Ishikawa (cell line): Measurements from ENCODE around the gene ZNF467.

Source experiments
- CEBPB ChIP-seq: IDR thresholded peaks from 2 replicates; pipeline ENCODE4 v1.6.1; 2012
- EGR1 ChIP-seq: IDR thresholded peaks from 2 replicates; pipeline ENCODE4 v1.6.1; 2012
- EP300 ChIP-seq: IDR thresholded peaks from 2 replicates; pipeline ENCODE4 v1.6.1; 2012; ENCODE audit warnings: borderline replicate concordance
- FOXM1 ChIP-seq: IDR thresholded peaks from 2 replicates; pipeline ENCODE4 v1.6.1; 2012; ENCODE audit warnings: low read depth, borderline replicate concordance
- NFIC ChIP-seq: IDR thresholded peaks from 2 replicates; pipeline ENCODE4 v1.6.1; 2012
- RAD21 ChIP-seq: IDR thresholded peaks from 2 replicates; pipeline ENCODE4 v1.6.1; 2012; ENCODE audit warnings: low read depth
- TAF1 ChIP-seq: IDR thresholded peaks from 2 replicates; pipeline ENCODE4 v1.6.1; 2012; ENCODE audit warnings: low read depth, mild to moderate bottlenecking
- TCF12 ChIP-seq: IDR thresholded peaks from 2 replicates; pipeline ENCODE4 v1.6.1; 2012; ENCODE audit warnings: low read depth
- TEAD4 ChIP-seq: IDR thresholded peaks from 2 replicates; pipeline ENCODE4 v1.6.1; 2012
- YY1 ChIP-seq: IDR thresholded peaks from 2 replicates; pipeline ENCODE4 v1.6.1; 2012; ENCODE audit warnings: low read depth
- ZBTB7A ChIP-seq: IDR thresholded peaks from 2 replicates; pipeline ENCODE4 v1.6.1; 2012; ENCODE audit warnings: low read depth
- TF ChIP-seq, protein P1 (sequence below): IDR thresholded peaks from 2 replicates; pipeline ENCODE4 v1.6.1; 2012
- TF ChIP-seq, protein P2 (sequence below): IDR thresholded peaks from 2 replicates; pipeline ENCODE4 v1.6.1; 2012; ENCODE audit warnings: low read depth, mild to moderate bottlenecking
- TF ChIP-seq, protein P3 (sequence below): IDR thresholded peaks from 2 replicates; pipeline ENCODE4 v1.6.1; 2012

ZNF467 gene

DNA sequence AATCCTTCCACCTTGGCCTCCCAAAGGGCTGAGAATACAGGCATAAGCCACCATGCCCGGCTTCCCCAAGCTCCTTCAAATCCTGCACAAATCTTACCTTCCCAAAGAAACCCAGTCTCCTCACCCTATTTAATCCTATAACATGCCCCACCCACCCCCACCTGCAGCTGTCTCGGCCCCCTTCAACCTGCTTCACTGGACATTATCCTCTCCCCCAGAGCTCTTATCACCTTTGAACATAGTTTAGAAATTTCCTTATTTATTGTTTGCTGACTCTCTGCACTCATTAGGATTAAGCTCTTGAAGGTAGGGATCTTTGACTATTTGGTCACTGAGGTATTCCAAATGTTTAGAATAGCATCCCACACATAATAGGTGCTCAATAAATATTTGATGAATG lies 3.5 kb downstream of the ZNF467 start:
- TF ChIP-seq NFIC (no peak), TAF1 (no peak), ZBTB7A (no peak), RAD21 (no peak), EP300 (no peak), FOXM1 (no peak)
- TF ChIP-seq, protein P1, sequence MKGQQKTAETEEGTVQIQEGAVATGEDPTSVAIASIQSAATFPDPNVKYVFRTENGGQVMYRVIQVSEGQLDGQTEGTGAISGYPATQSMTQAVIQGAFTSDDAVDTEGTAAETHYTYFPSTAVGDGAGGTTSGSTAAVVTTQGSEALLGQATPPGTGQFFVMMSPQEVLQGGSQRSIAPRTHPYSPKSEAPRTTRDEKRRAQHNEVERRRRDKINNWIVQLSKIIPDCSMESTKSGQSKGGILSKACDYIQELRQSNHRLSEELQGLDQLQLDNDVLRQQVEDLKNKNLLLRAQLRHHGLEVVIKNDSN: no peak
- TF ChIP-seq, protein P2, sequence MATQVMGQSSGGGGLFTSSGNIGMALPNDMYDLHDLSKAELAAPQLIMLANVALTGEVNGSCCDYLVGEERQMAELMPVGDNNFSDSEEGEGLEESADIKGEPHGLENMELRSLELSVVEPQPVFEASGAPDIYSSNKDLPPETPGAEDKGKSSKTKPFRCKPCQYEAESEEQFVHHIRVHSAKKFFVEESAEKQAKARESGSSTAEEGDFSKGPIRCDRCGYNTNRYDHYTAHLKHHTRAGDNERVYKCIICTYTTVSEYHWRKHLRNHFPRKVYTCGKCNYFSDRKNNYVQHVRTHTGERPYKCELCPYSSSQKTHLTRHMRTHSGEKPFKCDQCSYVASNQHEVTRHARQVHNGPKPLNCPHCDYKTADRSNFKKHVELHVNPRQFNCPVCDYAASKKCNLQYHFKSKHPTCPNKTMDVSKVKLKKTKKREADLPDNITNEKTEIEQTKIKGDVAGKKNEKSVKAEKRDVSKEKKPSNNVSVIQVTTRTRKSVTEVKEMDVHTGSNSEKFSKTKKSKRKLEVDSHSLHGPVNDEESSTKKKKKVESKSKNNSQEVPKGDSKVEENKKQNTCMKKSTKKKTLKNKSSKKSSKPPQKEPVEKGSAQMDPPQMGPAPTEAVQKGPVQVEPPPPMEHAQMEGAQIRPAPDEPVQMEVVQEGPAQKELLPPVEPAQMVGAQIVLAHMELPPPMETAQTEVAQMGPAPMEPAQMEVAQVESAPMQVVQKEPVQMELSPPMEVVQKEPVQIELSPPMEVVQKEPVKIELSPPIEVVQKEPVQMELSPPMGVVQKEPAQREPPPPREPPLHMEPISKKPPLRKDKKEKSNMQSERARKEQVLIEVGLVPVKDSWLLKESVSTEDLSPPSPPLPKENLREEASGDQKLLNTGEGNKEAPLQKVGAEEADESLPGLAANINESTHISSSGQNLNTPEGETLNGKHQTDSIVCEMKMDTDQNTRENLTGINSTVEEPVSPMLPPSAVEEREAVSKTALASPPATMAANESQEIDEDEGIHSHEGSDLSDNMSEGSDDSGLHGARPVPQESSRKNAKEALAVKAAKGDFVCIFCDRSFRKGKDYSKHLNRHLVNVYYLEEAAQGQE: no peak

DNA sequence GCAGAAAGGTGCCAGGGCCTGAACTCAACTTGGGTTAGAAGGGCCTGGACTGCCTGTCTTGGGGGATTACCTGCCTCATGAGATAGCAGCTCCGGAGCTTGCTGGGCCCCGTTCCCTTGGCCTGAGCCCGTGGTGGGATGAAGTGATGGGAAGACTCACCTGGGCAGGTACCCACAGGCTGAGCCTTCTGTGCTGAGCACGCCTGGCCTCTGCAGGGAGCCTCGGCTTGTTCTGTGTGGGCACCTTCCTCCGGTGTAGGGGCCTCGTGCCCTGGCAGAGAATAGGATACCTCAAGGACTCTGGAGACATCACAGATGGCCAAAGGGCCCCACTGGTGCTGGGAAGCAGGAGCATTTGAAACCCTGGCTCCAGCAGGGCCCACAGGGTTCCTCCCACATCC lies 4.5 kb downstream of the ZNF467 start:
- no peak for TF ChIP-seq TCF12
- no peak for TF ChIP-seq YY1
- no peak for TF ChIP-seq TEAD4
- TF ChIP-seq, protein P1: no peak
- TF ChIP-seq, protein P2: no peak
- TF ChIP-seq FOXM1: no peak
- no peak for TF ChIP-seq NFIC

DNA sequence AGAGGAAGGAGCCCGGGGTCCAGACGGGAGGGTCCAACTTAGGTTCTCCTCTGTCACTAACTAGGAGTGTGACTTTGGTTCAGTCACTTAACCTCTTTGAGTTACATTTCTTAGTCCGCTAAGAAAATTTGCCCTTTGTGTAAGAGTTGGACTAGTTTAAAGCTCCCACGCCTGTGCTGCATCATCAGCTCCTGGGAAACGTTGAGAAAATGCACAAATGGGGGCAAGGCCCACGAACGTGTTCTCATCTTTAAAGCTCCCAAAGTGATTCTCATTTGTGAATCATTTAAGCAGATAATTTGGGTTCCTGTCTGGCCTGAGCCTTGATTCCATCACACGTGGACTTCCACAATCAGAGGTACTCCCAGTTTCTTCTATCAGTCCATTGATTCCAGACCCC lies 6.3 kb downstream of the ZNF467 start:
- TF ChIP-seq NFIC (no peak), TAF1 (no peak), TEAD4 (no peak), YY1 (no peak), EGR1 (no peak), CEBPB (no peak)
- TF ChIP-seq, protein P3, sequence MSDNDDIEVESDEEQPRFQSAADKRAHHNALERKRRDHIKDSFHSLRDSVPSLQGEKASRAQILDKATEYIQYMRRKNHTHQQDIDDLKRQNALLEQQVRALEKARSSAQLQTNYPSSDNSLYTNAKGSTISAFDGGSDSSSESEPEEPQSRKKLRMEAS: no peak
- TF ChIP-seq, protein P1: no peak
- TF ChIP-seq, protein P2: no peak

DNA sequence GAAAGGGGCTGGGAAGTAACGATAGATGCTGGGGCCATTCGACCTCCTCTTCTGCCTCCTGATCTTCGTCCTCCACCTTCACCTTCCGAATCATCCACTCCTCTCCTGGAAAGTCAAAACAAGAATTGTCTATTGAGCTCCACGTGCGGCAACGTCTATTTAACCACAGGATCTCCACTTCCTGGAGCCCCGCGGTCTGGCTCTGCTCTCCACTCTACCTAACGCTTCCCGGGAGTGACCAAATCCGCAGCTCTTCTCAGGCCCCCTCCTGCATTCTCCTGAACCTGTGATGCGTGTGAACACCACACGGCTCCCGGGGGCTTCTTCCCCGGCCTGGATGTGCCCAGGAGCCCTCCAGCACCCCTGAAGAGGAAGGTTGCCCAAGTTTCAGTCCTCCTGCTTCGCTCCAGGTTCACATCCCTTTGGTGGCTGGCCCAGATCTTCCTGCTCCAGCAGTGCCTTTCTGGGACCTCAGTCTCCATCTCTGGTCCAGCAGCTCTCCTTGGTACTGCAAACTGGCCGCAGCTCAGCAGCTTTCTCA lies 7.2 kb downstream of the ZNF467 start:
- TF ChIP-seq EGR1: no peak
- TF ChIP-seq, protein P2: 0 out of 2 replicates have a peak, but pooled peaks have one; percentile 13
